K562 (cell line): ENCODE results near the gene CDC14B. TPM values are rescaled to one million over a fixed set of nuclear protein-coding genes. Genes with fewer than 3 reads are reported as not detected.

ENCODE experiments used
- CBFB ChIP-seq: sonication (generic); formaldehyde crosslinking; IDR thresholded peaks from 2 replicates; pipeline ENCODE4 v1.4.0; 2020; ENCODE audit warnings: mild to moderate bottlenecking, missing genetic modification reagents
- CCAR2 ChIP-seq: fragments of 200-400 bp; formaldehyde crosslinking; IDR thresholded peaks from 2 replicates; pipeline ENCODE4 v1.6.1; 2017; ENCODE audit warnings: mild to moderate bottlenecking, low read depth, low read length
- CHD4 ChIP-seq: fragments of 200-600 bp; sonication (generic); IDR thresholded peaks from 3 replicates; pipeline ENCODE4 v1.6.1; 2012; ENCODE audit warnings: low read depth, mild to moderate bottlenecking, mixed read lengths, low read length, inconsistent platforms; ENCODE audit not compliant: insufficient read depth, insufficient replicate concordance, poor library complexity, severe bottlenecking
- HDAC6 ChIP-seq: IDR thresholded peaks from 2 replicates; pipeline ENCODE4 v1.6.1; 2012; ENCODE audit warnings: low read depth, mild to moderate bottlenecking, control low read depth, inconsistent platforms, low read length, moderate library complexity
- HIVEP1 ChIP-seq: fragments of 250-450 bp; sonication (Bioruptor Pico); IDR thresholded peaks from 2 replicates; pipeline ENCODE4 v1.4.0; 2020; ENCODE audit warnings: mild to moderate bottlenecking
- HNRNPLL ChIP-seq: fragments of 200-400 bp; formaldehyde crosslinking; IDR thresholded peaks from 2 replicates; pipeline ENCODE4 v1.6.1; 2017; ENCODE audit warnings: low read length, low read depth, mild to moderate bottlenecking; ENCODE audit not compliant: poor library complexity, severe bottlenecking
- KAT2B ChIP-seq: IDR thresholded peaks from one replicate; pipeline ENCODE4 v1.6.1; 2012; ENCODE audit warnings: low read depth, mild to moderate bottlenecking, control low read depth, inconsistent platforms, low read length, moderate library complexity
- KDM2B ChIP-seq: fragments of 250-450 bp; sonication (Bioruptor Pico); IDR thresholded peaks from 2 replicates; pipeline ENCODE4 v1.8.0; 2021; ENCODE audit warnings: mild to moderate bottlenecking, moderate library complexity
- RBM22 ChIP-seq: fragments of 200-400 bp; formaldehyde crosslinking; IDR thresholded peaks from 2 replicates; pipeline ENCODE4 v1.6.1; 2018; ENCODE audit warnings: low read length, low read depth; ENCODE audit not compliant: poor library complexity, severe bottlenecking
- SAFB2 ChIP-seq: fragments of 200-400 bp; formaldehyde crosslinking; IDR thresholded peaks from 2 replicates; pipeline ENCODE4 v1.6.1; 2018; ENCODE audit warnings: borderline replicate concordance, low read length, low read depth, moderate library complexity; ENCODE audit not compliant: severe bottlenecking
- SIN3B ChIP-seq: fragments of 450-650 bp; IDR thresholded peaks from 2 replicates; pipeline ENCODE4 v1.6.1; 2017; ENCODE audit warnings: low read depth, mild to moderate bottlenecking, moderate library complexity
- SMAD1 ChIP-seq: fragments of 150-350 bp; IDR thresholded peaks from 2 replicates; pipeline ENCODE4 v1.6.1; 2014; ENCODE audit warnings: low read length, low read depth; ENCODE audit not compliant: partially characterized antibody
- SNIP1 ChIP-seq: fragments of 450-650 bp; IDR thresholded peaks from 2 replicates; pipeline ENCODE4 v1.7.1; 2017; ENCODE audit warnings: low read depth, mild to moderate bottlenecking
- TAF9B ChIP-seq: fragments of 450-650 bp; IDR thresholded peaks from 2 replicates; pipeline ENCODE4 v1.6.1; 2018; ENCODE audit warnings: mild to moderate bottlenecking; ENCODE audit not compliant: partially characterized antibody
- TAL1 ChIP-seq: fragments of 450-650 bp; IDR thresholded peaks from 2 replicates; pipeline ENCODE4 v1.6.1; 2016; ENCODE audit warnings: mild to moderate bottlenecking
- THRAP3 ChIP-seq: fragments of 450-650 bp; IDR thresholded peaks from 2 replicates; pipeline ENCODE4 v1.6.1; 2016; ENCODE audit warnings: mild to moderate bottlenecking, inconsistent platforms, borderline replicate concordance
- XRCC5 ChIP-seq: fragments of 200-400 bp; formaldehyde crosslinking; IDR thresholded peaks from 2 replicates; pipeline ENCODE4 v1.6.1; 2017; ENCODE audit warnings: low read depth, mild to moderate bottlenecking, low read length
- ZNF696 ChIP-seq: fragments of 250-450 bp; sonication (Bioruptor Pico); conservative IDR thresholded peaks from 2 replicates; pipeline ENCODE4 v1.4.0; 2020; ENCODE audit warnings: mild to moderate bottlenecking, moderate library complexity
- polyA plus RNA-seq, 8 experiments: library from polyadenylated mRNA; depleted of rRNA in 4 of 8; stranded (reverse) in 5 of 8; unstranded in 3 of 8; fragments of >200 nt; fragmentation: Nextera tagmentation in 2 of 8; fragmentation: Illumina TruSeq in 1 of 8; extraction: Ambion mirVana in 2 of 8; extraction: Trizol in 1 of 8; gene quantifications; 2 replicates each; pipeline versions ENCODE4 v1.2.1 to v1.2.3, GENCODE V29; 2011 to 2014; ENCODE audit warnings: inconsistent platforms in 1 of 8, missing spikeins in 1 of 8
- total RNA-seq, 7 experiments: library from RNA; depleted of rRNA in 6 of 7; stranded (reverse); fragments of >200 nt in 6 of 7; fragmentation: Illumina TruSeq in 2 of 7; extraction: Trizol in 2 of 7; gene quantifications; 2 replicates each; pipeline versions ENCODE4 v1.2.1 to v1.2.3, GENCODE V29; 2011 to 2021; ENCODE audit warnings: low replicate concordance in 1 of 7
- TF ChIP-seq, protein P1 (sequence below), 3 experiments: IDR thresholded peaks in 2 of 3; conservative IDR thresholded peaks in 1 of 3; 2 replicates each; pipeline ENCODE4 v1.5.1; 2011 to 2012; ENCODE audit warnings: low read length in 3 of 3, mild to moderate bottlenecking in 3 of 3, control low read depth in 2 of 3, improper control_type of control experiment in 1 of 3, inconsistent platforms in 1 of 3, low read depth in 1 of 3, mixed read lengths in 1 of 3, moderate library complexity in 1 of 3; ENCODE audit not compliant: insufficient read depth in 2 of 3
- TF ChIP-seq, protein P2 (sequence below): fragments of 250-450 bp; sonication (Bioruptor Pico); IDR thresholded peaks from 2 replicates; pipeline ENCODE4 v1.5.0; 2021

CDC14B gene
- total and polyA plus RNA-seq, 9 of the 15 experiments (the other 6 are each of a cell fraction or from before 2014, with no cell fraction given) = 1.4 to 6.0 (median 3.8) TPM

DNA sequence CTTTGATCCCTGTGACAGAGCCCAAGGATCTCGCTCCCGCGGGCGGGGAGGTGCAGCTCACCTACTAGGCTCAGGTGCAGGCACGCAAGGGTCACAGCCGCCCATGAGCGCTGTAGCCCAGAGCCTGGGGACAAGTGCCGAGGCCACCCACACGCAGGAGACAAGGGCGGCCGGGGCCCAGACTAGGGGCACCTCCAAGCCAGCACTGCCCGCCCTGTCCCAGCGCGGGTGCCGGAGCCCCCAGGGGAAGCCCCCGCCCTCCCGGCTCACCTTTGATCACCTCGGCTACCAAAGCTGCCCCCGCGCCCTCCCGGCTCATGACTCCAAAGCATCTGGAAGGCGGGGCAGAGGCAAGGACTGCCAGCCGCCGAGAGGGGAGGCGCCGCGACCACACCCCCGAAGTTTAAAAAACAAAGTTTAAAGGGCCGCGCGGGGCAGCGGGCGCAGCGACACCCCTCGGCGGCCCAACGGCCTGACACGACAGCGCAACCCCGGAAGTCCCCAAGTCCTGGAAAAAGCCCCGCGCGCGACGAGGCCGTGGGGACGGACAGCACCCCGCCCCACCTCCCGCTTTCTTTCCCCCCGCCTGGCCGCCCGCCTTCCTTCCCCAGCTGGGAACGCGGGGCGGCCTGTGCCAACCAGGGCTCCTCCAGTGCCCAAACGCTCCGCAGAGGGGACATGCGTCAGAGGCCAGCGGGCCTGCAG, 53.0 kb downstream of the CDC14B start (continued):
- no peak for TF ChIP-seq HNRNPLL
- TF ChIP-seq CCAR2 = no peak
- TF ChIP-seq SMAD1 = no peak
- TF ChIP-seq SAFB2 = no peak
- TF ChIP-seq XRCC5 = no peak
- TF ChIP-seq SNIP1 = no peak
- TF ChIP-seq HIVEP1 (CRISPR knock-in tag) = no peak
- no peak for TF ChIP-seq HDAC6
- no peak for TF ChIP-seq SIN3B
- TF ChIP-seq KDM2B = no peak
- no peak for TF ChIP-seq KAT2B
- no peak for TF ChIP-seq TAL1
- TF ChIP-seq RBM22 = no peak
- TF ChIP-seq, protein P1, sequence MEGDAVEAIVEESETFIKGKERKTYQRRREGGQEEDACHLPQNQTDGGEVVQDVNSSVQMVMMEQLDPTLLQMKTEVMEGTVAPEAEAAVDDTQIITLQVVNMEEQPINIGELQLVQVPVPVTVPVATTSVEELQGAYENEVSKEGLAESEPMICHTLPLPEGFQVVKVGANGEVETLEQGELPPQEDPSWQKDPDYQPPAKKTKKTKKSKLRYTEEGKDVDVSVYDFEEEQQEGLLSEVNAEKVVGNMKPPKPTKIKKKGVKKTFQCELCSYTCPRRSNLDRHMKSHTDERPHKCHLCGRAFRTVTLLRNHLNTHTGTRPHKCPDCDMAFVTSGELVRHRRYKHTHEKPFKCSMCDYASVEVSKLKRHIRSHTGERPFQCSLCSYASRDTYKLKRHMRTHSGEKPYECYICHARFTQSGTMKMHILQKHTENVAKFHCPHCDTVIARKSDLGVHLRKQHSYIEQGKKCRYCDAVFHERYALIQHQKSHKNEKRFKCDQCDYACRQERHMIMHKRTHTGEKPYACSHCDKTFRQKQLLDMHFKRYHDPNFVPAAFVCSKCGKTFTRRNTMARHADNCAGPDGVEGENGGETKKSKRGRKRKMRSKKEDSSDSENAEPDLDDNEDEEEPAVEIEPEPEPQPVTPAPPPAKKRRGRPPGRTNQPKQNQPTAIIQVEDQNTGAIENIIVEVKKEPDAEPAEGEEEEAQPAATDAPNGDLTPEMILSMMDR (IDR thresholded peaks at IDR 0.05 in 2 of 3, conservative IDR thresholded peaks at IDR 0.05 in 1 of 3; ENCODE audit: insufficient read depth in 2 of 3, low read depth in 1 of 3, low read length in 3 of 3) = peak; percentile 71 to 77 (median 77)
- TF ChIP-seq ZNF696 = no peak
- no peak for TF ChIP-seq CBFB (CRISPR knock-in tag)
- TF ChIP-seq TAF9B = no peak
- TF ChIP-seq, protein P2, sequence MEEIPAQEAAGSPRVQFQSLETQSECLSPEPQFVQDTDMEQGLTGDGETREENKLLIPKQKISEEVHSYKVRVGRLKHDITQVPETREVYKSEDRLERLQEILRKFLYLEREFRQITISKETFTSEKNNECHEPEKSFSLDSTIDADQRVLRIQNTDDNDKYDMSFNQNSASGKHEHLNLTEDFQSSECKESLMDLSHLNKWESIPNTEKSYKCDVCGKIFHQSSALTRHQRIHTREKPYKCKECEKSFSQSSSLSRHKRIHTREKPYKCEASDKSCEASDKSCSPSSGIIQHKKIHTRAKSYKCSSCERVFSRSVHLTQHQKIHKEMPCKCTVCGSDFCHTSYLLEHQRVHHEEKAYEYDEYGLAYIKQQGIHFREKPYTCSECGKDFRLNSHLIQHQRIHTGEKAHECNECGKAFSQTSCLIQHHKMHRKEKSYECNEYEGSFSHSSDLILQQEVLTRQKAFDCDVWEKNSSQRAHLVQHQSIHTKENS (CRISPR knock-in tag) = no peak
- no peak for TF ChIP-seq THRAP3
- TF ChIP-seq CHD4 = no peak
